Hindlimb muscle (tissue), 1 donor: ENCODE data around the gene FLAD1. TPM values are rescaled to one million over a fixed set of nuclear protein-coding genes. Genes with fewer than 3 reads are reported as not detected.

Experiments
- DNase-seq: peaks from one replicate; pipeline ENCODE4 v3.0.0-alpha.2; 2013
- polyA plus RNA-seq: library from polyadenylated mRNA; unstranded; fragments of 120-200 nt; gene quantifications from one replicate; pipeline ENCODE4 v1.2.1, GENCODE V29; 2013; ENCODE audit not compliant: insufficient read length

The FLAD1 gene
- polyA plus RNA-seq, 1 donor, result 20.6 TPM

DNA sequence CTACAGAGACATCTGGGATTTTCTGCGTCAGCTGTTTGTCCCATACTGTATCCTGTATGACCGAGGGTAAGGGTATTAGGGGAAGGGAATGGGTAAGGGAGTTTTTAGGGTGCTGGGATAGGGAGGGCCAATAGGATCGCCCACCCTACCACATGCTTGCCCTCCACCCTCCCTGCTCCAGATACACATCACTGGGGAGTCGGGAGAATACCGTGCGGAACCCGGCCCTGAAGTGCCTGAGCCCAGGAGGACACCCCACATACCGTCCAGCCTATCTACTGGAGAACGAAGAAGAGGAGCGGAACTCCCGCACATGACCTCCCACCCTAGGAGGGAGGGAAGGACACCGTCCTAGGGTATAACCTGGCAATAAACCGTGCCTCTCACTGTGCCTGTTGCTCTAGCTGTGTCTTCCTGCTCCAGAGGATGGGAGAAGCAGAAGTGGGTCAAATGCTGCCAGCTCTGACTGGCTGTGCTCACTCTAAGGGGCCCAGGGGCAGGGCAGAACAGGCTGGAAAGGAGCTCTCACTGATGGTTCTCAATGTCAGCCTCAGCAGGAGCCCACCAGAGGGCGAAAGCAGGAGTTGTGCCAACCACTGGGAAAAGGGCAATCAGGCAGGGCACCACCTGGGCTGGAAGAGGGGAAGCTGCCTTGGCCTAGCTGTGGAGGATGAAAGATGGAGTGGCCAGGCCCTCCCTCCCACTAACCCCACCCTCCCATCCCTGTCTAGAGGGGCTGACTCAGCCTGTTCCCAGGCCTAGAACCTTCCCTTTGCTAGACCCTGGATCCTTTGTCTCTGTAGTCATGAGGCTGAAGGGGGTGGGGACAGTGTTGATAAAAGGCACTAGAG, 9.8 kb downstream of the FLAD1 start:
- no peak for DNase-seq

DNA sequence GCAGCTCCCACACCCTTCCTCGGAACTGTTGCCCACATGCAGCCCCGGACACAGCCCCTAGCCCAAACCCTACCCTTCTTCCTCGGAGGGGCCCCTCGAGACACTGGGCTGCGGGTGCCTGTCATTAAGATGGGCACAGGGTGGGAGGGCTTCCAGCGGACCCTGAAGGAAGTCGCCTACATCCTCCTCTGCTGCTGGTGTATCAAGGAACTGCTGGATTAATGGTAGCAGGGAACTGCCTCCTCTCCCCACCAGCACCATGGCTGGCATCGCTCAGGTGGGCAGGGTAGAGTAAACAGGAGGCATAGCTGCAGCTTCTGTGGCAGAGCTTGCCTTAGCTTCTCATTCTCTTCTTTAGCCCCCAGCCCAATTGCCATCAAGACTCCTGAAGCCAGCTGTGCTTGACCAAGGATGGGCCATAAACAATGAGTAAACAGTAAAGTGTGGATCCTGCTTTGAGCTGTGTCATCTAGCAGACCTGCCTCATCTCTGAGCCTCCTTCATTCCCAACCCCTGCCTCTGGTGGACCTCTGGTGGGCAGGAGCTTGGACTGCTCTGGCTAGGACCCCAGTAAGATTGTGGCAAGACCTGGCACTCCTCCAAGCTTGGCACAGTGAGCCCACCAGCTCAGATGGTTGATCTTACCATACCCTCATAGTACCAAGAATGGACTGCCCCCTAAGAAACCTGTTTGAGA, 10.6 kb downstream of the FLAD1 start, which contains the start of gene LENEP:
TSS of gene LENEP (plus strand) at position 15 of the 697 bp plus-strand sequence. CDS start at position 37, 22 bp downstream.
- DNase-seq, result no peak

DNA sequence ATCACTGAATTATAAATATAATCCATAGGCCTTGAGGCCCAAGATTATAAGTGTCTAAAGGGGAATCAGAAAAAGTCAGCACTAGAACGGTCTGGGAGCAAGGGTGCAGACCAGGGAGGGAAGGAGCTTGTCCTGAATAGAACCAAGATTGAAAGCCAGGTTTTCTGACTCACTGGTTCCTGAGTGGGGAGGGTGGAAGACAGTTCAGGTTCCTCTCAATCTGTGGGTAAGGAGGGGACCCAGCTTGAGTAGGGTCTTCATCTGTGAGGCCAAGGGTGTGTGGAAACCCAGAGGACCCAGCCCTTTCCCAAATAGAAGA, 11.1 kb downstream of the FLAD1 start:
- DNase-seq, result no peak

DNA sequence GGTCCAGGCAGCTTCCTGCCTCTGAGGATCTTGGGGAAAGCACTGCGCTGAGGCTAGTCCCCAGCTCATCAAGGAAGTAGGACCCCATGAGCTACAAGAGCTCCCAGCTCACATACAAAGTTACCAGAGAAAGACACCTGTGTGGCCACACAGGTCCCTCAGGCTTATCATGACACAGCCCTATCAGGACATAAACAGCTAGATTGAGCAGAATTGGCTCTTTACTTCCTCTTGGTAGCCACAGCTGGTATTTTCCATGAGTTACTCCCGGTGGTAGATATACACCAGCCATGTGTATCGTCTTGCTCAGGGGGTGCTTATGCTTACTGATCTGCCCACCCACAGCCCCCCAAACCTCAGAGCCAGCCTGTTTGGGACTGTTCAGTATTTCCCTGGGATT, 11.4 kb downstream of the FLAD1 start:
- no peak for DNase-seq

DNA sequence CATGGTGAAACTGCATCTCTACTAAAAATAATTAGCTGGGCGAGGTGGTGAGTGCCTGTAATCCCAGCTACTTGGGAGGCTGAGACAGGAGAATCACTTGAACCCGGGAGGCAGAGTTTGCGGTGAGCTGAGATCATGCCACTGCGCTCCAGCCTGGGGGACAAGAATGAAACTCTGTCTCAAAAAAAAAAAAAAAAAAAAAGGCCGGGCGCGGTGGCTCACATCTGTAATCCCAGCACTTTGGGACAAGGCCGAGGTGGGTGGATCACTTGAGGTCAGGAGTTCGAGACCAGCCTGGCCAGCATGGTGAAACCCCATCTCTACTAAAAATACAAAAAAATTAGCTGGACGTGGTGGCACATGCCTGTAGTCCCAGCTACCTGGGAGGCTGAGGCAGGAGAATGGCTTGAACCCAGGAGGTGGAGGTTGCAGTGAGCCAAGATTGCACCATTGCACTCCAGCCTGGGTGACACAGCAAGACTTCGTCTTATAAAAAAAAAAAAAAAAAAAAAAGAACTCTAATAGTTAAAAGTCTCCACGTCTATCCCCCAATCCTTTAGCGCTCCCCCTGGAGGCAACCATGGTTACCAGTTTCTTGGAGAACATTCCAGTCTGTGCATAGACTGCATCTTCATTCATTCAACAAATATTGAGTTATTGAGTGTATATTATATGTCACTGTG, 12.3 kb downstream of the FLAD1 start:
- DNase-seq, result peak; percentile 44

DNA sequence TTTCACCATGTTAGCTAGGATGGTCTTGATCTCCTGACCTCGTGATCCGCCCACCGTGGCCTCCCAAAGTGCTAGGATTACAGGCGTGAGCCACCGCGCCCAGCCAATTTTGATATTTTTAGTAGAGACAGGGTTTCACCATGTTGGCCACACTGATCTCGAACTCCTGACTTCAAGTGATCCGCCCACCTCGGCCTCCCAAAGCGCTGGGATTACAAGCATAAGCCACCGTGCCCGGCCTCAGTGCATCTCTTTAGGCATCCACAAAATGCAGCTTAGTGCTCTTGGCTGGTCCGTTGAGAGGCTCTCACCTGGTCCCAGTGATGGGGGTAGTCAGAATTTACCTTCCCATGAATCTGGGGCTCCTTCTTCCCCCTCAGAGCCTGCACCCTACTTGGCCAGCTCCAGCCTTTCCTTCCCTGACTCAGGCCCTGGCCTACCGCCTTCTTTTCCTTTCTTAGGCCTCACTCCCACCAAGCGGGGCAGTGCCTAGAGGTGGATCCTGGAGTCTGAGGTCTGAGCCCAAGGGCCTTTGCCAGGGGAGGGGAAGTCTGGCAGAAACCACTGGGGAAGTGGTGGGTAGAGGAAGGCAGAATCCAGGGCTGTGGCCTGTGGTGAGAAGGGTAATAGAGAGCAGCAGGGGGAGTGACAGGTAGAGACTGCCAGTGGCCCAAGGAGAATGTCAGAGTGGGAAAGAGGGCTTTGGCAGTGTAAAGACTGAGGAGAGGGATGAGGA, 14.0 kb downstream of the FLAD1 start:
- DNase-seq, result no peak

DNA sequence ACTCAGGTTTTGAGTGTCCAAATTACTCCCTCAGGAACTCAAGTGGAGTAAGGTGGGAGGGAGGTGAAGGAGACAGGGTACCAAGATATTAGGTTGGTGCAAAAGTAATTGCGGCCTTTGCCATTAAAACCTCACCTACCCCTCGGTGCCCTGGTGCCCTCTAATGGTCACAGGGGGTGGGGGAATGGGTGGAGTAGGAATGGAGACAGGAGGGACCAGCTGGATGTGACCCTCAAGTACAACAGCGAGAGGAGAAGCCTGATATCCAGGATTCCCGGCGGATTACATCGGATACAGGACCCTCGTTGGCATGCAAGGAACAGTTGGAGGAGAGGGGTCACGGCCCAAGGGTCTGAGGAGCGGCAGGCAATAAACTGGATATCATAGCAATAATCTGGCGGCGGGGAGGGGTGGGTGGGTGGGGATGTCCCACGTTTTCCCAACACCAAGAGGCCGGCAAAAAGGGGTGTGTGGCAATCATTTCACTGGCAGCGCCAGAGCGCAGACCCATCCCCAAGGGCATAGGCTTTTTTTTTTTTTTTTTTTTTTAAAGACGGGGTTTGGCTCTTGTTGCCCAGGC, 15.1 kb downstream of the FLAD1 start:
- no peak for DNase-seq

DNA sequence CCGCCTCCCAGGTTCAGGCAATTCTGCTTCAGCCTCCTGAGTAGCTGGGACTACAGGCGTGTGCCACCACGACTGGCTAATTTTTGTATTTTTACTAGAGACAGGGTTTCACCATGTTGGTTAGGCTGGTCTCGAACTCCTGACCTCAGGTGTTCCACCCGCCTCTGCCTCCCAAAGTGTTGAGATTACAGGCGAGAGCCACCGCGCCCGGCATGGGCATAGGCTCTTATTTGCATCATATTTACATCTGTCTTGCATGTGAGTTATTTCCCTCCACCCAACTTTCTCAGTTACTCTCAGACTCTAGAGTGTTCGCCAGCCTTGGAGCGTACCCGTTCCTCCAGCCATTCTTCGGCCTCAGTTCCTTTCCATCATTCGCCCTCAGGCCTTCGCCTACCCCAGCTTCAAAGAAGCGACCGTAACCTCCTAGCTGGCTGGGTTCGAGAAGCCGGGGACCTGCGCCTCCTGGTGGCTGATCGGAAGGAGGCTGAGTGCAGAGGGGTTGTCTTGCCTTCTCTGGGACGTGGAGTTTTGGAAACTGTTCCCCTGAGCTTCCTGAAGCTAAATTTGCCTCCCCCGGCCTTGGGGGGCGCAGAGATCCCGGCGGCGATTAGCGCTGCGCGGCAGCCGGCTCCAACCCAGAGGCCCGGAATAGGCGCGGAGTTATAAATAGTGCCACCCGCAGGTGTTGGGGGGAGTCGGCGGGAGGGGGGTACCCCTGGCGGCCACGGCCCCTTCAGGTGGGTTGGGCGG, 15.8 kb downstream of the FLAD1 start:
- DNase-seq, result peak; percentile 77

DNA sequence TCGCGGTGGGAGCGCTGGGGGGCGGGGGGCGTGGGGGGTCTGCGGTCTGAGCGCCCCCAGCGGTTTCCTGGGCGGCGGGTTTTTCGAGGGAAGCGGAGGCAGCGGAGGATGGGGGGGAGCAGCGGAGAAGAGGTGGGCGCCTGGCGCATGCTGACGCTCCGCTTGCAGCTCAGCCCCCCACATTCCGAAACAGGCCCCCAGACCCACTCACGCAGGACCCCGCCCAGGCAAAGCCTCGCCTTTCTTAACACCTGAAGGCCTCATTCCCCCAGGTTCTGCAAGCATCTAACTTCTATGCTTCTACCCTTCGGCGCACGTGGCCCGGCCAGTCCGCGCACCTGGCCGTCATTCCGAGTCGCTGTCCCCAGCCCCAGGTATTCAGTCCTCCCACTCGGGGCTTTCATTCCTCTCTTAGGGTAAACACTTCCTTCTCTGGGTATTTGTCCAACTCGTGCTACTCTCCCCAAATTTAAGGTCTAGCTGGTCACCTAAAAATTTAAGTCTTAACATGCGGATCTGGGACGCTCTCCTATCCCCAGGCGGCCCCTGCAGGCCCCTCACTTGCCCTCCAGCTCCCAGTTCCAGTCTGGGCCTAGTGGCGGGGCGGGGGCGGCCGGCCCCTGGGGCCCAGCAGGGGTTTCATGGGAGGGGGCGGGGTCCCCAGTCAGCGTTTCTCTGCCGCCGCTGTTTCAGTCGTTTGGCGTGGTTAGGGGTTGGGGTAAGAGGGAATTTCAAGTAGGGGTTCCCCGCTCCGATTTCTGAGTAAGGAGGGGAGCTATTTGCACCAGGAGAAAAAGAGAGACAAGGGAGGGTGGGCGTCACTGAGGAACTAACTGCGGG, 16.6 kb downstream of the FLAD1 start:
- DNase-seq, result peak; percentile 33

DNA sequence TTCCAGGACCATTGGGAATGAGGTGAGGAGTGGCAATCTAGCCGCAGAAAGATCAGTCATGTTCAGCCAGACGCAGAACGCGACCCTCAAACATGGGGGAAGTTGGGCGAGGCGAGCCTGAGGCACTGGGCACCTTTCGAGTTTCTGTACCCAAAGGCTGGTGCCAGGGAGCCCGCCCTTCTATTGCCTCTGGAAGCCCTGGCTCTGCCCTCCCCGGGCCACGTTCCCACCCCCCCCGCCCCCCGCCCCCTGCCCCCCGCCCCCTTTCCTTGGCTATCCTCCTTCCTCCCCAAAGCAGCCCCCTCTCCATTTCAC, 17.2 kb downstream of the FLAD1 start:
- no peak for DNase-seq

DNA sequence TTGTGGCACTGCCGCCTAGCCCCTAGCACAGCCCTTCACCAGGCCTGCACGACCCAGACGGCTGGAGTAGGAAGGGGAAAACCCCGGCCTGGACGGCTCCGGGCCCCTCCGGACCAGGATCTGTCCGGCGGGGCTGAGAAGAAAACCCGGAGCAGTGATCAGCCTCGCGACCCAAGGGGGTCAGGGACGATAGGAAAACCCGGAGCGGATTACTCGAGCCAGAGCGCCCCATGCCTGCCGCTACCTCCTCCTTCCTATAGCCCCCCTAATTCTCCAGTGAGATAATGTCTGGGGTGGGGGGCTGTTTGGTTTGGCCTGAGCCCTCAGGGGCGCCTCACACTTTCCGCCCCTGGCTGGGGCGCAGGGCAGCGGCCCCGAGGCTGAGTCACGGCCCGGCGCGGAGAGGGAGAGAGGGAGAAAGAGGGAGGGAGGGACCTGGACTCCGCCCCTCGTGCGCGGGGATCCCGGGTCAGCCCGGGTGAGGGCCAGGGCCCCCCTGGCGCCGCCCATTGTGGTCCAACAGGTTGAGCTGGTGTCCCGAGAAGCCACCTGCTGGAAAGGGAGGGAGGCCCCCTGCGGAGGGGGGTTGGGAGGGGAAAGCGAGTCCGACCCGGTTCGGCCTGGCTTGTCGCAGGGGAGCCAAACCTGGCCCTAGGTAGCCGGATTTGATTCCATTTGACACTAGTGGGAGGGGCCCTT, 17.7 kb downstream of the FLAD1 start:
- peak; percentile 92 for DNase-seq

DNA sequence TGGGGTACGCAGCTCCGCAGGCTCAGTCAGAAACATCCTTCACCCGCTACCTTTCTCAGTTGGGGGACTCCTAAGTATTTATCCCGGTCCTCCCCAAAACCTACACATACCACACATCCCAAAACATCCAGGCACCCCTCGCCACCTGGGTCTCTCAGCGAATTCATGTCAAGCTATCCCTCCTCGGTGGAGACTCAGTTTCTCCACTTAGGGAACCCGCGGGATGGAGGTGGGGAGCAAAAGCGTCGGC, 18.2 kb downstream of the FLAD1 start:
- no peak for DNase-seq

DNA sequence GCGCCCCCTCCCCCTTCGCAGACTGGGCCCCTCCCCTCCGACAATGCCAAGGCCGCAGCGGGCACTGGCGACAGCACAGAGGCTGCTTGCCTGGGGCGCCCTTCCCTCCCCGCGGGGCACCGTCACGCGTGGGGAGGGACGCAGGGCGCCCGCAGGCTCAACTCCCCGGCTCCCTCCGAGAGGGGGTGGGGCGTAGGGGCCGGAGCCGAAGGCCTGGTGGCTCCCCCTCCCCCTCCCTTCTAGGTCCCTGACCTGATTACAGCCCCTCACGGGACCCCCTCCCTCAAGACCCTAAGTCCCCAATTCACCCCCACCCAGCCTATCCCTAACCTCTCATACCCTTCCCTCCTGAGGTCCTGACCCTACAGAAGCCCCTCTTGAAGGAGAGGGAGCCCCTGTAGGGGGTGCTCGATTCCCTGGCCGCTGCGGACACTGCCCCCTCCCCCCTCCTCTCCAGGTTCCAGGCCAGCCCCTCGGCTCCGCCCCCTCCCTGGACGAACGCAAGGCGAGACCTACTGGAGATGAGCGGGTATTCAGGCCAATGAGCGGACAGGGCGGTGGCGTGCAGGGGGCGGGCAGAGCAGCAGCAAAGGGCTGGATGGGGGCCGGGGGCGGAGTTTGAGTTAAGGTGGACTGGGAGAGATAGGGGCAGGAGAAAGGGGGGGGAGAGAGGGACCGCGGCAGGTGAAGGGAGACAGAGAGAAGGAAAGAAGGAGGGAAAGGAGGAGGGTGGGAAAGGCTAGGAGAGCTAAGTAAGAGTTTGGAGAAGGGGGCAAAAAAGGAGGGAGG, 18.7 kb downstream of the FLAD1 start:
- peak; percentile 99 for DNase-seq

DNA sequence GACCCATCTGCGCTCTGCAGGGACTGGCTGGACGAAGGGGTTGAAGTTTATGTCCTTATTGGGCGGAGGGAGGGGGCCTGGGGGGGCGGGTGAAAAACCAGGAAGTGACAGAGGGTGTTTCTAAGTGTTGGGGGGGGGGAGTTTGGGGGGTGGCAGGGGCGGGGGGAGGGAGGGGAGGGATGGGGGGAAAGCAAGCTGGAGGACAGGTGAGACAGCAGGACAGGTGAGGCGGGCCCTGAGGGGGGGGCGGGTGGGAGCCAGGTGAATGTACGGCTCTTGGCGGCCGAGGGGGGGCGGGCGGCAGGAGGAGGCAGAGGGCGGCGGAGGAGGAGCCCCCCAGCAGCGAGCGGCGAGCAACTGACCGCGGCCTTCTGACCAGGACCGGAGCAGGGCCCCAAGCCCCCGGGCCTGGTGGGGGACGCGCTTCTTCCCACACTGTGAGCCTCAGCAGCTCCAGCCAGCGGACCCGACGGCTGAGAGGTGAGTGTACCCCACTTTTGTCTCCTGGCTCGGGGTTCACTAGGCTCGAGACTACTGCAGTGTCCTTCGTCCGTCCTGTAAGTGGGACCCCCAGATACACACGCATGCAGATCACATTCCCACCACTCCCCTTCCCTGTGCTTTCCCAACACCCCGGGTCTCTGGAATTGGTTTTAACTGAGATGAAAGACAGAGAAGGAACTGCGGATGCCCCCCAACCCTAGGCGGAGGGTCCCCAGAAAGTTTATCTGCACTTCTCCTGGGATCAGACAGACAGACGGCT, 19.5 kb downstream of the FLAD1 start, which contains the start of gene ZBTB7B:
TSS of gene ZBTB7B (plus strand) at position 339 of the 763 bp plus-strand sequence. CDS start 11,859 bp downstream, outside the sequence.
- DNase-seq, result peak; percentile 37

DNA sequence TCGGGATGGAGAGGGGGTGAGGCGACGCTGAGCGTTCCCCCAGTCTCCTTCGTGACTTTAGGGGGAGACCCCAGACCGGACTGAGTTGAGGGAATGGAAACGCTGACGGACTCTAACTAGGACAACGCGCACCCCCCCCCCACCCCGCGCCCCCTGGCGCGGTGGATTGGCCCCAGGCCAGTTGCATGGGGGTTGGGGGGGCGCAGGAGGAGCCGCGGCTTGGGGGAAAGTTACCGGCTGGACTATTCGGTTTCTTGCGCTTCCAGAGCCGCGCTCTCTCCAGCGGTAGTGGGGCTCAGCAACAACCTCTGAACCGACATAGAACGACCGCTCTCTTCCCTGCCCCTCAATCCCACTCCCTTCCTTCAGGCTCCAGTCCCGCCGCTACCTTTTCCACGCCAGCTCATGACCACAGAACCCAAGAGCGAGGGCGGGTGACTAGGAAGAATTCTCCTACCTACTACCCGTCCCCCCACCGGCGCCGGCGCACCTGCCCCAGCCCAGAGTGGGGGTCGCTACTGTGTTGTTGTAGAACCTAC, 20.2 kb downstream of the FLAD1 start:
- DNase-seq, result peak; percentile 48

DNA sequence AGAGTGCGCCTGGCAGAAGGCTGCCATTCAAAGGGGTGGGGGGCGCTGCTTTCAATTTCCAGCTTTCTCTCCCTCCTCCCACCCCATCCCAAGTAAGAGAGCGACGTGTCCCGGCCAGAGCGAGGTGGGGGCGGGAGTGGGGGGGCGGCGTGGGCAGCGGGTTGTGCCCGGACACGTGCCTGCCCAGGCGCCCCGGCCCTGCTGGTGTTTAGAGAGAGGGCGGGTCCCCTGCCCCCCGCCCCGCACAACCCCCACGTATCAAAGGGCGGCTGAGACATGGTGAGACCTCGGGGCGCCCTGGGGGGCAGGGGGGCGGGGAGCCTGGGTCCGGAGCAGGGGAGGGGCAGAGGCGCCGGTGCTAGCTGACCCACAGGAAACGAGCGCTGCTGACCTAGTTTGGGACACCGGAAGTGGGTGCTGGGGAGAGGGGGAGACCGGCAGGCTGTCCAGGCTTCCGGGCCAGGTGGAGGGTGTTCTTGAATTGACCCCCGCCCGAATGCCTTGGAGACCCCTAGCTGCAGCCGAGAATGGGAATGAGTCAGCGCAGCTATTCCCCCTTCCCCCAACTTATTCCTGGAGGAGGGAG, 20.7 kb downstream of the FLAD1 start:
- DNase-seq, result peak; percentile 52

DNA sequence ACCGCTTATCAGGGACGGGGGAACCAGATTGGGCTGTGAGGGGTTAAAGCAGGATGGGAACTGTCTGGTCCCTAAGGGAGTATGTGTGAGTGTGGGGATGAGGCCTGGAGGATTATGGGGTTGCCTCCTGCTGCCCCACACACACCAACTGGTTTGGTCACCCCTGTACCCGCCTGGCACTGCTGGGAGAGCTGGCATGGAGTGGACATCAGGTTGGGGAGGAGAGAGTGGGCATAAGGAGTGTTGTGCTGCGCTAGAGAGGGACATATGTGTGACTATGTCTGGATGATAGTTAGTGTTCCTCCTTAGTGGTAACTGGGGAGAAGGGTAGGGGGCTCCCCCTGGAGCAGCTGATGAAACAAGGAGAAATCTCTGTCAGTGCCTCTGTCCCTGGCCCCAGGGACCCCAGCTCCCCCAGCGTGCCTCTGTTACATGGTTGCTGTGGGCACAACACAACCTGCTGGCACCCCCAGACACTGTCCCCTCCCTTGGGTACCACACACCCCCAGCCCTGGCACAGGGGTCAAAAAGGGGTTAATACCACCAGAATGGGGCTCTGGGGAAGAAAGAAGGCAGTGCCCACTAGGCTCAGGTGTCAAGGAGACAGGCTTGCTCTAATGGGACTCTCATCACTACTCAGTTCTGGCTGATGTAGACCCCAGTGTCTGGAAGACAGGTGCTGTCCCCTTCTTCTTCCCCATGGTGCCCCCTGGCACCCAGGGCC, 21.4 kb downstream of the FLAD1 start:
- DNase-seq, result no peak
